Posterior vena cava (tissue), 2 donors: Measurements from ENCODE around the gene CFHR4. TPM values are rescaled to one million over a fixed set of nuclear protein-coding genes. Genes with fewer than 3 reads are reported as not detected.
"Not testable (repeated sequence)": the region's sequence is repeated elsewhere in the genome, so short reads cannot be mapped to it uniquely, and the experiment has no call there.

Experiments
- DNase-seq: peaks from one replicate; pipeline ENCODE4 v3.0.0-alpha.2; 2020; ENCODE audit warnings: low spot score
- intact Hi-C, 2 donors: fragments of 100-400 bp; cut with DNase I; formaldehyde crosslinking; loops; one replicate each; pipeline versions ENCODE4 v1.14.1 to v1.14.2; 2022 to 2023
- total RNA-seq, 2 donors: library from RNA; stranded (reverse); fragmentation: NEBNext Ultra II Directional; extraction: Animal tissue kit (Norgen Biotek cat#: 25700); gene quantifications; one replicate each; pipeline ENCODE4 v1.2.1, GENCODE V29; 2021
- donor health status: DM: yes; HTN: yes; CAD: no.
- donor health status: DM: yes; HTN: yes; CAD: no.

Gene CFHR4
- total RNA-seq, 2 donors from 2014 or later: not detected

DNA sequence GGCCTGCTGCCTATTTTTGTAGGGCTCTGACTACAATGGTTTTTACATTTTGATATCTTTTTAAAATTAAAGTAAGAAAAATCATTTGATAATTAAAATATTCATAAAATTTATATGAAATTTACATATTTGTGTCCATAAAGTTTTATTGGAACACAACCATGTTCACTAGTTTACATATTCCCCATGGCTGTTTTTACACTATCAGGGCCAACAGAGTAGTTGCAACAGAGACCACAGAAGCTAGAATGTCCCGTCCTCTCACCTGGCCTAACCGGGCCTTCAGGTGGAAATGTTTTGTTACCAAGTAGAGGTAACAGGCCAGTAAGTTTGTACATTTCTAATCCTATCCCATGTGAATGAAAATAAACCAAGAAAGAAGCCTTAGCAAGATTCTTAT lies 45.0 kb downstream of the CFHR4 start:
- intact Hi-C loops, DNase-seq: not testable (repeated sequence)

DNA sequence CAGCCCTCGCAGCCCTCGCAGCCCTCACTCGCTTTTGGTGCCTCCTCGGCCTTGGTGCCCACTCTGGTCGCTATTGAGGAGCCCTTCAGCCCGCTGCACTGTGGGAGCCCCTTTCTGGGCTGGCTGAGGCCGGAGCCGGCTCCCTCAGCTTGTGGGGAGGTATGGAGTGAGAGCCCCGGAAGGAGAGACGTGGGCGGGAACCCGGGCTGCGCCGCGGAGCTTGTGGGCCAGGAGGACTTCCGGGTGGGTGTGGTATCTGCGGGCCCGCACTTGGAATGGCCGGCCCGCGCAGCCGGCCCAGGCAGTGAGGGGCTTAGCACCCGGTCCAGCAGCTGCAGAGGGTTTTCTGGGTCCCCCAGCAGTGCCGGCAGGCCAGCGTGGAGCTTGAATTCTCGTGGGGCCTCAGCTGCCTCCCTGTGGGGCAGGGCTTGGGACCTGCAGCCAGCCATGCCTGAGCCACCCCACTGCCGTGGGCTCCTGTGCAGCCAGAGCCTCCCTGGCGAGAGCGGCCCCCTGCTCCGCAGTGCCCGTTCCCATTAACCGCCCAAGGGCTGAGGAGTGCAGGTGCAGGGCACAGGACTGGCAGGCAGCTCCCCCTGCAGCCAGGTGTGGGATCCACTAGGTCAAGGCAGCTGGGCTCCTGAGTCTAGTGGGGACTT lies 45.8 kb downstream of the CFHR4 start:
- peak; percentile 72 for DNase-seq

DNA sequence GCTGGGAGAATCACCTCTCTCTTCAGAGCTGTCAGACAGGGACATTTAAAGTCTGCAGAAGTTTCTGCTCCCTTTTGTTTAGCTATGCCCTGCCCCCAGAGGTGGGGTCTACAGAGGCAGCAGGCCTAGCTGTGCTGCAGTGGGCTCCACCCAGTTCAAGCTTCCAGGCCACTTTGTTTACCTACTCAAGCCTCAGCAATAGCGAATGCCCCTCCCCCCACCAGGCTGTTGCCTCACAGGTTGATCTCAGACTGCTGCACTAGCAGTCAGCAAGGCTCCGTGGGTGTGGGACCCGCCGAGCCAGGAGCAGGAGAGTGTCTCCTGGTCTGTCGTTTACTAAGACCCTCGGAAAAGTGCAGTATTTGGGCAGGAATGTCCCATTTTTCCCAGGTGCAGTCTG lies 53.6 kb downstream of the CFHR4 start:
- DNase-seq, intact Hi-C loops: not testable (repeated sequence)

More for the DNA sequence above, 45.8 kb downstream of the CFHR4 start:
- intact Hi-C loops: no loop called here

DNA sequence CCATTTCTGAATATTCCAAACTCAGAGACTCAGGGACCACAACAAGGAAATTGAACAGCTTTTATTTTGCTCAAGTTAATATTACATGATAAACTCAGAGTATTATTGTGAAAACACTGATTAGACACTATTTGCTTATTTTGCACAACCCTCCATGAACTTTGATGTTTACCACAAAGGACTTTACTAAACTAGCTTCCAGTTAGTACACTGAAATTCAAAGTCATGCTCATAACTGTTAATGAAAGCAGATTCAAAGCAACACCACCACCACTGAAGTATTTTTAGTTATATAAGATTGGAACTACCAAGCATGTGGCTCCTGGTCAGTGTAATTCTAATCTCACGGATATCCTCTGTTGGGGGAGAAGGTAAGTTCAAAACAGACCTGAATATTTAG lies 55.7 kb downstream of the CFHR4 start, which contains the start of gene CFHR2:
Gene CFHR2, plus strand, starts transcription at position 171 of the 400 bp plus-strand sequence. Its CDS starts 143 bp downstream, at position 314.
- DNase-seq, intact Hi-C loops: not testable (repeated sequence)

DNA sequence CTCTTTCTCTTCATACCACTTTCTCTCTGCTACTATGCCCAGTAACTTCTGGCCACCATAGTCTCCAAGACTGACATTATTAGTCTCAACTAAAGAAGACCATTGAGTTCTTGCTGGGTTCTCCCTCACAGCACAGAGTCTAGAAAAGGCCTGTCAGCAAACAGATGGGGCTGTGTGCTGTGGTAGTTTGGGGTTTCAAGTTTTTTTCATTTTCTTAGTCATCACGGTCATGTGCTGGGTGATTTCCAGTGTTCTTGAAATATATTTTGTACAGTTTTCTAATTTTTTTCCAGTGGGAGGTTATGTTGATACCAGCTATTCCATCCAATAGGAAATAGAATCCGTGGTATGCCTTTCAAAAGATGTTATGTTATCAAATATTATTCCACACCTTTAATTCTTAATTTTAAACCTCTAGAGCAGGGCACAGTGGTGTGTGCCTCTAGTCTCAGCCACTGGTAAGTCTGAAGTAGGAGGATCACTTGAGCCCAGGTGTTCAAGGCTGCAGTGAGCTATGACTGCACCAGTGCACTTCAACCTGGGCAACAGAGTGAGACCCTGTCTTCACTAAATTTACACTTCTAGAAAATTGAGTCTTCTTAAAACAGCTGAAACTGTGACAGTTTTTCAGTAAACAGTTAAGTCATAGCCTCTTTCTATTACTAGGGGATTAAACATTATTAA lies 64.0 kb downstream of the CFHR4 start:
- intact Hi-C loops: no loop called here
- DNase-seq: no peak

DNA sequence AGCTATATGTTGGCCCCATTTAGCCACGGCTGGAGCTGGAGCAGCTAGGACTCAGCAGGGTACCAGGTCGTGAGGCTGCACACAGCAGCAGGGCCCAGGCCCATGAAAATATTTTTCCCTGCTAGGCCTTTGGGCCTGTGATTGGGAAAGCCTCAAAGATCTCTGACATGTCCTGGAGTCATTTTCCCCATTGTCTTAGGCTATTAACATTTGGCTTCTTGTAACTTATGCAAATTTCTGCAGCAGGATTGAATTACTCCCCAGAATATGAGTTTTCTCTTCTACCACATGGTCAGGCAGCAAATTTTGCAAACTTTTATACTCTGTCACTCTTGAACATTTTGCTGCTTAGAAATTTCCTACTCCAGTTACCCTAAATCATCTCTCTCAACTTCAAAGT lies 66.9 kb downstream of the CFHR4 start:
- DNase-seq: no peak

DNA sequence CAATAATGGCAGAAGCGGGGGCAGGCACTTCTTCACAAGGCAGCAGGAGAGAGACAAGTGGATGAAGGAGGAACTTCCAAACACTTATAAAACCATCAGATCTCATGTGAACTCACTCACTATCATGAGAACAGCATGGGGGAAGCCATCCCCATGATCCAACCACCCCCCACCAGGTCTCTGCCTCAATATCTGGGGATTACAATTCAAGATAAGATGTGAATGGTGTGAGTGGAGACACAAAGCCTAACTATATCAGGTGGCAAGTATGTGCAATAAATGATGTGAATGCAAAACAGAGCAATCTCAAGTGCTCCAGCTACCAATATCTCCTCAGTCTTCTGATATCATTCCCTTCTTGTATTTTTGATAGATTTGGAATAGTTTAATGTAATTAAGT lies 68.1 kb downstream of the CFHR4 start:
- no peak for DNase-seq
- intact Hi-C loops: no loop called here

More for the DNA sequence above, 66.9 kb downstream of the CFHR4 start:
- intact Hi-C loops: no loop called here

DNA sequence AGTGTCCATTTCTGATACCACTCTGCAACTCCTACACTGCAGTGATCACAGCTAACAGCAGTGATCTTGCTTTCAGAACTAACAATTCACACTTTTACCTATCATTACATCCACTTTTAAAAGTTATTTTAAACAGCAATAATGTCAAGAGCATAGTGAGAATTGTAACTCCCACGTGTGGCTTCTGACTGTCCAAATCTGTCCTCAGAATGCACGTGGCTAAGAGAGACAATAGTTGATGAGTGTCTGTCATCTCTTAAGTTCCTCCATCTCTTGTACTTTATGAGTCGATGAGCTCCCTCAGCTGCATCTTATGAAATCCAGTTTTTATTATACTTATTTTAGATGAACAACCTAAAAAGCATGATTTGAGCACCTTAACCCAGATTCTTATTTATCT lies 73.0 kb downstream of the CFHR4 start:
- DNase-seq: no peak
- intact Hi-C loops: no loop called here

Other genes starting within 250 kb of the CFHR4 start
- gene CFH, start 236.0 kb upstream of the CFHR4 start, total RNA-seq: 100 to 1,000 TPM; 151 to 350 TPM
- gene CFHR3, start 113.2 kb upstream of the CFHR4 start, total RNA-seq: under 1 TPM; 0.38 to 0.79 TPM
- 1 to 10 TPM in 1 of 2 donors, under 1 TPM in 1; 0.76 to 4.0 TPM for gene CFHR1, start 68.3 kb upstream of the CFHR4 start, total RNA-seq
- not detected for gene CFHR2, start 55.7 kb downstream of the CFHR4 start, total RNA-seq
- gene CFHR5, start 89.5 kb downstream of the CFHR4 start, total RNA-seq: not detected
- not detected for gene F13B, start 179.2 kb downstream of the CFHR4 start, total RNA-seq